ENCODE measurements around the gene FAM110D.

FAM110D gene

DNA sequence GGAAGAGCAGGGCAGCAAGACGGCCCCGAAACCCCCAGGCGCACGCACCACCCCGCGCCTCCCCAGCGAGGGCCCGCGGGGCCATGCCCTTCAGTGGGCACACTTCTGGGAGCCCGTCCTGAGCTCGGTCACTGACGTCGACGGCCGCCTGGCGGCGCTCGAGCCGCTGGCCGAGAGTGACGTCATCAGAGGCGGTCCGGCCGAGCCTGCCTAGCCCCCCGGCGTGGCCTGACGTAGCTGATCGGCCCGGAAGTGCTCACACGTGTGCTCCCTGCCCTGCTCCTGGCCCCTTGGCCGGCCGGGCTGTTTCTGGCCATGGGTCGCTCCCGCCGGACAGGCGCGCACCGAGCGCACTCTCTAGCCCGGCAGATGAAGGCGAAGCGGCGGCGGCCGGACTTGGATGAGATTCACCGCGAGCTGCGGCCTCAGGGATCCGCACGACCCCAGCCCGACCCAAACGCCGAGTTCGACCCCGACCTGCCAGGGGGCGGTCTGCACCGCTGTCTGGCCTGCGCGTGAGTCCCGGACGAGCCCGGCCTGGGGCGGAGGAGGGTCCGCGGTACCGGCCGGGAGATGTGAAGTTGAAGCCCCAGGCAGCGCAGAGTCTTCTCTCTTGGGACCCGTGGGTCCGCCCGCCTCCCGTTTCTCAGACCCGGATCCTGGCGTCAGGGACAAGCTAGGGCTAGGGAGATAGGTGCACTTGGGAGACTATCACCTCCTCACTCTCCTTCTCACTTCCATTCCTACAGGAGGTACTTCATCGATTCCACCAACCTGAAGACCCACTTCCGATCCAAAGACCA lies 11.0 kb downstream of the FAM110D start, which contains the start of gene ZNF593:
Gene ZNF593 (plus strand): TSS at position 240 of the 803 bp plus-strand sequence. CDS start 76 bp downstream, at position 316.
- in situ Hi-C loops (cut with MboI; ENCODE audit: low pct_unique_long_range_greater_than_20kb, low sequenced_read_pairs, unreplicated experiment), result no loop called here
- peak; percentile 100 for DNase-seq (ENCODE audit: low spot score)
- TF ChIP-seq, protein P1, sequence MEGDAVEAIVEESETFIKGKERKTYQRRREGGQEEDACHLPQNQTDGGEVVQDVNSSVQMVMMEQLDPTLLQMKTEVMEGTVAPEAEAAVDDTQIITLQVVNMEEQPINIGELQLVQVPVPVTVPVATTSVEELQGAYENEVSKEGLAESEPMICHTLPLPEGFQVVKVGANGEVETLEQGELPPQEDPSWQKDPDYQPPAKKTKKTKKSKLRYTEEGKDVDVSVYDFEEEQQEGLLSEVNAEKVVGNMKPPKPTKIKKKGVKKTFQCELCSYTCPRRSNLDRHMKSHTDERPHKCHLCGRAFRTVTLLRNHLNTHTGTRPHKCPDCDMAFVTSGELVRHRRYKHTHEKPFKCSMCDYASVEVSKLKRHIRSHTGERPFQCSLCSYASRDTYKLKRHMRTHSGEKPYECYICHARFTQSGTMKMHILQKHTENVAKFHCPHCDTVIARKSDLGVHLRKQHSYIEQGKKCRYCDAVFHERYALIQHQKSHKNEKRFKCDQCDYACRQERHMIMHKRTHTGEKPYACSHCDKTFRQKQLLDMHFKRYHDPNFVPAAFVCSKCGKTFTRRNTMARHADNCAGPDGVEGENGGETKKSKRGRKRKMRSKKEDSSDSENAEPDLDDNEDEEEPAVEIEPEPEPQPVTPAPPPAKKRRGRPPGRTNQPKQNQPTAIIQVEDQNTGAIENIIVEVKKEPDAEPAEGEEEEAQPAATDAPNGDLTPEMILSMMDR (IDR thresholded peaks at IDR 0.05; ENCODE audit: extremely low read depth, insufficient read depth, missing control alignments), result peak; percentile 97

DNA sequence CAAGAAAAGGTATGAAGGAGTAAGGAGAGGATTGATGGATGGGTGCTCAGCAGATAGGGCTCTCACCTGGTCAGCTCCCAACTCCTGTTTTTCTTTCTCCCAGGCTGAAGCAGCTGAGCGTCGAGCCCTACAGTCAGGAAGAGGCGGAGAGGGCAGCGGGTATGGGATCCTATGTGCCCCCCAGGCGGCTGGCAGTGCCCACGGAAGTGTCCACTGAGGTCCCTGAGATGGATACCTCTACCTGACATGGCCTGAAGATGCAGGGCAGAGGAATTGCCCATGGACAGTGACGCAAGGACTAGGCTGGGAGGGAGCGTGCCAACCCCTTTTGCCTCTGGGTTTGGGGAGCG lies 11.6 kb downstream of the FAM110D start:
- TF ChIP-seq, protein P1 (IDR thresholded peaks at IDR 0.05; ENCODE audit: extremely low read depth, insufficient read depth, missing control alignments), result no peak
- in situ Hi-C loops (cut with MboI; ENCODE audit: low pct_unique_long_range_greater_than_20kb, low sequenced_read_pairs, unreplicated experiment), result no loop called here
- DNase-seq (ENCODE audit: low spot score), result no peak

DNA sequence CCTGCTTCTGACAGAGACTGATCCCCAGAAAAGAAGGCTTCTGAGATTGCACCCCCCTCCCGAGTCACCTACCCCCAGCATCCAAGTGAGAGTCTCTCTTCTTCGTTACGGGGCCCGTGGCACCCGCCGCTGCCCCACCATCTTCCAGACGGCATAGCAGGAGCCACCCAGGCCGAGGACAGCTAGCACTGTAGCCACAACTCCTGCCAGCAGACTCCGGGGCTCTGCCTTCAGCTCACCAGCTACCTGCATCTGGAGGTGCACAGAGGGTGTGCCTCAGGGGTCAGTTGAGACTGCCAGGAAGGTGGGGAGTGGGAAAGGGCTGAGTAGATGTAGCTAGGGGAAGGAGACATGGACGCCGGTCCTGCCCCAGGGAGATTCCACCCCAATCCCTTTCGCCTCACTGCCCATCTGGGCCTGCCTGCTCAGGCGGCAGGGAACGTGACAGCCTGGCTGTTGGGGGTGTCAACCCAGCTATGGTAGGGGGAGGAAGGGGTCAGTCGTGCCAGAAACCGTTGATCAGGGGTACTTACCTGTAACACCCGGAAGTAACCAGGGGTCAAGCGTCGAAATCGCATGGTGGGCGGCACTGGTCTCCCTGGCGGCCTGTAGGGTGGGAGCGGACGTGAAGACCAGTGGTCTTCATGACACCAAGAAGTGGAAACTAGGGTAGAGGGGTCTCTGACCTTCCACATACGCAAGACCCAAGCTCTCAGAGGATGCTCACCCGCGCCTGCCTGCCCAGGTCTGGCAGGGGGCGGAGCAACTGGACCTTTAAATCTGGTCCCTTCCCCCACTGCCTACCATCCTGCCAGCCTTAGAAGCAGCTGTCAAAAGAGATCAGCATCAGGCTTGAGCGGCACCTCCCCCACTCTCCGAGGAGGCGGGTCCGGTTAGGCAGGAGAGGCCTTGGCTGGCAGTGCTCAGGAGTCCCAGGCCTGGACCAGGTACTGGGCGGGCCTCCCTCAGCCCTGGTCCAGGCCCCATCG lies 12.5 kb downstream of the FAM110D start, which contains the start of gene ZNF593OS:
Gene ZNF593OS (minus strand): TSS at position 749 of the 989 bp plus-strand sequence. CDS start 171 bp downstream, at position 578.
- TF ChIP-seq, protein P1 (IDR thresholded peaks at IDR 0.05; ENCODE audit: extremely low read depth, insufficient read depth, missing control alignments), result no peak
- no peak for DNase-seq (ENCODE audit: low spot score)
- in situ Hi-C loops (cut with MboI; ENCODE audit: low pct_unique_long_range_greater_than_20kb, low sequenced_read_pairs, unreplicated experiment), result no loop called here

DNA sequence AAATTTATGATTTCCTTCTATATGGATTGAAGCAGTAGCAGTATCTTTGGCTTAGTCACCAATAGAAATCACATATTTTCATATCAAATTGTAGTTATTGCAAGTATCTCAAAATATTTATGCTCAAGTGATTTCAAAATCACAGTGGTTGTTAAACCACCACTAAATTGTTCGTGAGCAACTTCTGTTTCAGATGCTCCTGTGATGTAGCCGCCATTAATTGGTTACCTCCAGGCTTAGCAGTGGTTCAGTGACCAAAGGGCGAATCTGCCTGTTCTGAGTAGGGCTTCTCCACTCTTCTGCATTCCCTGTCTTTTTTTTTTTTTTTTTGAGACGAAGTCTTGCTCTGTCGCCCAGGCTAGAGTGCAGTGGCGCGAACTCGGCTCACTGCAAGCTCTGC lies 16.5 kb downstream of the FAM110D start:
- in situ Hi-C loops (cut with MboI; ENCODE audit: low pct_unique_long_range_greater_than_20kb, low sequenced_read_pairs, unreplicated experiment), result no loop called here
- TF ChIP-seq, protein P1 (IDR thresholded peaks at IDR 0.05; ENCODE audit: extremely low read depth, insufficient read depth, missing control alignments), result no peak
- DNase-seq (ENCODE audit: low spot score), result no peak

DNA sequence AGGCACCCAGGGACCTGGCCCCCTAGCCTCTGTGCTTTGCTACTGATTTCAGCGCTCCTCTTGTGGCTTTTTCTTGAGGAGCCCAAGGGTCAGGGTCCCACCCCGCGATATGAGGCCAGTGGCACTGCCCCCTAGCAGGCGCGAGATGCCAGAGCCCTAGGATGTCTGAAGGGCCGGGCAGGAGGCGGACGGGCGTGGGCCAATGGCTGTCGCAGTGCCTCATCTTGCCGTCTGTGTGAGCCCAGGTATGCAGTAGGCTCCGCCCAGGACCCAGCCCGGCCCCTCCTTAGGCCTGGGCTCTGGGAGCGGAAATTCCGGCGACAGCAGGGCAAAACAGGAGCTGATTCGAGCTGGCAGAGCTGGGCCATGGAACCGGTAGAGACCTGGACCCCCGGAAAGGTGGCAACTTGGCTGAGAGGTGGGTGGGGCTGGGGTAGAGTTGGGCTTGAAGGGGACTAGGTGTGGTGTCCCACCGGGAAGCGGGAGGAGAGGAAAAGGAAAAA lies 18.4 kb downstream of the FAM110D start, which contains the start of gene CNKSR1:
Gene CNKSR1 (plus strand): TSS at position 310 of the 503 bp plus-strand sequence. CDS start 57 bp downstream, at position 367.
- TF ChIP-seq, protein P1 (IDR thresholded peaks at IDR 0.05; ENCODE audit: extremely low read depth, insufficient read depth, missing control alignments), result no peak
- DNase-seq (ENCODE audit: low spot score), result no peak
- in situ Hi-C loops (cut with MboI; ENCODE audit: low pct_unique_long_range_greater_than_20kb, low sequenced_read_pairs, unreplicated experiment), result no loop called here

DNA sequence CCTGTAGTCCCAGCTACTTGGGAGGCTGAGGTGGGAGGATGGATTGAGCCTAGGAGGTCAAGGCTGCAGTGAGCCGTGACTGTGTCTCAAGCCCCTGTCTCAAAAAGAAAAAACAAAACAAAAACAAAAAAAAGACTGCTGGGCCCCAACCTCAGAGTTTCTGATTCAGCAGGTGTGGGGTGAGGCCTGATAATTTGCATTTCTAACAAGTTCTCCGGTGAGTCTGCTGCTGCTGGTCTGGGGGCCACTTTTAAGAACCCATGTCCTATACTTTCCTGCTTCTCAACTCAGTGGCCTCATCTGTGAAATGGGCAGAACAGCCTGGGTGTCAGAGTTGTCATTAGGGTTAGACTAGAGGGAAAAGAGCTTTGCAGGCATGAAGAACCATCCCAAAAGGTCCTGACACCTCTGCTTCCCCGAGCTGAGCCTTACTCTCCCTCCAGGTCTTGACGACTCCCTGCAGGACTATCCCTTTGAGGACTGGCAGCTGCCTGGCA lies 21.2 kb downstream of the FAM110D start:
- no peak for DNase-seq (ENCODE audit: low spot score)
- in situ Hi-C loops (cut with MboI; ENCODE audit: low pct_unique_long_range_greater_than_20kb, low sequenced_read_pairs, unreplicated experiment), result no loop called here
- TF ChIP-seq, protein P1 (IDR thresholded peaks at IDR 0.05; ENCODE audit: extremely low read depth, insufficient read depth, missing control alignments), result no peak
